Measurements from ENCODE around the gene SMKR1.
"Not testable (repeated sequence)": the region's sequence is repeated elsewhere in the genome, so short reads cannot be mapped to it uniquely, and the experiment has no call there.

SMKR1 gene

GRCh38 chr7:129489491-129489890 is 12.8 kb upstream of the SMKR1 start:
- DNase-seq: no peak

GRCh38 chr7:129492391-129492790 is 9.9 kb upstream of the SMKR1 start:
- DNase-seq: no peak

- DNase-seq: no peak
These were observed 8.8 kb upstream of the SMKR1 start for GRCh38 chr7:129493555-129493954.

GRCh38 chr7:129494041-129494440 is 8.3 kb upstream of the SMKR1 start:
- no peak for DNase-seq

GRCh38 chr7:129495987-129496386 is 6.3 kb upstream of the SMKR1 start:
- no peak for DNase-seq

GRCh38 chr7:129496653-129497052 is 5.7 kb upstream of the SMKR1 start:
- no peak for DNase-seq

- DNase-seq: no peak
These were observed 5.2 kb upstream of the SMKR1 start for GRCh38 chr7:129497156-129497555.

- no peak for DNase-seq
These were observed 4.3 kb upstream of the SMKR1 start for GRCh38 chr7:129498021-129498420.

- DNase-seq: no peak
These were observed 2.3 kb upstream of the SMKR1 start for GRCh38 chr7:129499999-129500398.

GRCh38 chr7:129502708-129503685 is 666 bp downstream of the SMKR1 start:
- DNase-seq: no peak

GRCh38 chr7:129503725-129504124 is 1.4 kb downstream of the SMKR1 start:
- DNase-seq: no peak

- no peak for DNase-seq
These were observed 9.9 kb downstream of the SMKR1 start for GRCh38 chr7:129512192-129512591.

GRCh38 chr7:129513546-129513945 is 11.2 kb downstream of the SMKR1 start:
- no peak for DNase-seq

GRCh38 chr7:129514683-129515082 is 12.4 kb downstream of the SMKR1 start:
- DNase-seq: no peak

- DNase-seq: no peak
These were observed 13.1 kb downstream of the SMKR1 start for GRCh38 chr7:129515381-129515780.

GRCh38 chr7:129517931-129518330 is 15.6 kb downstream of the SMKR1 start:
- no peak for DNase-seq

GRCh38 chr7:129519464-129519863 is 17.1 kb downstream of the SMKR1 start:
- no peak for DNase-seq

- DNase-seq: no peak
These were observed 20.0 kb downstream of the SMKR1 start for GRCh38 chr7:129522088-129522970.

GRCh38 chr7:129522971-129523340 is 20.6 kb downstream of the SMKR1 start:
- DNase-seq: no peak

- DNase-seq: no peak
These were observed 21.6 kb downstream of the SMKR1 start for GRCh38 chr7:129523924-129524323.

- not testable (repeated sequence) for DNase-seq
These were observed 22.1 kb downstream of the SMKR1 start for GRCh38 chr7:129524405-129524804.

GRCh38 chr7:129525225-129525862 is 23.0 kb downstream of the SMKR1 start:
- no peak for DNase-seq

GRCh38 chr7:129529643-129530042 is 27.3 kb downstream of the SMKR1 start:
- DNase-seq: no peak

Data from activated gamma-delta T cell (primary cell).